Neuronal stem cell (in vitro differentiated cells): Measurements from ENCODE around the gene PSMB3.

ENCODE experiments used
- DNase-seq: peaks from one replicate; pipeline ENCODE4 v3.0.0-alpha.2; 2013; ENCODE audit warnings: low spot score
- H2AFZ ChIP-seq: one replicate; pipeline ENCODE4 v1.6.1; 2013; ENCODE audit warnings: mild to moderate bottlenecking, low read length, inconsistent platforms
- H2AK5ac ChIP-seq: 2 replicates; pipeline ENCODE4 v1.6.1; 2013; ENCODE audit warnings: low read depth, mild to moderate bottlenecking, inconsistent platforms, low read length, moderate library complexity, mixed read lengths
- H2BK120ac ChIP-seq: 2 replicates; pipeline ENCODE4 v1.6.1; 2013; ENCODE audit warnings: low read depth, mild to moderate bottlenecking, inconsistent platforms, low read length, moderate library complexity, mixed read lengths
- H2BK12ac ChIP-seq: one replicate; pipeline ENCODE4 v1.6.1; 2013; ENCODE audit warnings: low read length, inconsistent platforms
- H2BK15ac ChIP-seq: 2 replicates; pipeline ENCODE4 v1.6.1; 2013; ENCODE audit warnings: mild to moderate bottlenecking, low read length, inconsistent platforms, mixed read lengths
- H2BK5ac ChIP-seq: one replicate; pipeline ENCODE4 v1.6.1; 2013; ENCODE audit warnings: inconsistent platforms, mild to moderate bottlenecking, low read length, moderate library complexity
- H3K14ac ChIP-seq: one replicate; pipeline ENCODE4 v1.6.1; 2013; ENCODE audit warnings: low read length, inconsistent platforms
- H3K18ac ChIP-seq: 2 replicates; pipeline ENCODE4 v1.6.1; 2013; ENCODE audit warnings: low read length, inconsistent platforms
- H3K23ac ChIP-seq: 2 replicates; pipeline ENCODE4 v1.6.1; 2013; ENCODE audit warnings: low read depth, mild to moderate bottlenecking, mixed read lengths, low read length, inconsistent platforms; ENCODE audit not compliant: poor library complexity
- H3K27ac ChIP-seq: replicated peaks from 3 replicates; pipeline ENCODE4 v1.5.1; 2013; ENCODE audit warnings: low read length, inconsistent platforms
- H3K27me3 ChIP-seq, 3 experiments: 2 replicates each; pipeline ENCODE4 v1.6.1; 2013; ENCODE audit warnings: low read length in 3 of 3, mild to moderate bottlenecking in 2 of 3, inconsistent platforms in 1 of 3, low read depth in 1 of 3, mixed read lengths in 1 of 3, moderate library complexity in 1 of 3; ENCODE audit not compliant: control insufficient read depth in 3 of 3, insufficient read depth in 3 of 3
- H3K36me3 ChIP-seq, 2 donors: replicated peaks in 1 of 2; 2 replicates each; pipeline ENCODE4 v1.6.1; 2013; ENCODE audit warnings: low read length in 2 of 2; ENCODE audit not compliant: control insufficient read depth in 2 of 2, insufficient read depth in 2 of 2
- H3K4ac ChIP-seq: 2 replicates; pipeline ENCODE4 v1.6.1; 2013; ENCODE audit warnings: inconsistent platforms, mild to moderate bottlenecking, low read length, moderate library complexity
- H3K4me1 ChIP-seq, 2 donors: 1 replicate in 1 of 2; 2 replicates in 1 of 2; pipeline ENCODE4 v1.6.1; 2013; ENCODE audit warnings: low read length in 2 of 2, low read depth in 1 of 2; ENCODE audit not compliant: control insufficient read depth in 2 of 2, insufficient read depth in 1 of 2
- H3K4me2 ChIP-seq: one replicate; pipeline ENCODE4 v1.6.1; 2013; ENCODE audit warnings: mild to moderate bottlenecking, low read length, inconsistent platforms; ENCODE audit not compliant: insufficient read depth, poor library complexity, severe bottlenecking
- H3K4me3 ChIP-seq, 2 donors: 2 replicates each; pipeline ENCODE4 v1.5.1; 2013; ENCODE audit warnings: low read length in 2 of 2, mild to moderate bottlenecking in 2 of 2, inconsistent platforms in 1 of 2, moderate library complexity in 1 of 2
- H3K79me1 ChIP-seq: one replicate; pipeline ENCODE4 v1.6.1; 2013; ENCODE audit warnings: low read depth, mild to moderate bottlenecking, inconsistent platforms, low read length, moderate library complexity
- H3K9ac ChIP-seq: one replicate; pipeline ENCODE4 v1.6.1; 2013; ENCODE audit warnings: mild to moderate bottlenecking, low read depth, low read length, inconsistent platforms; ENCODE audit not compliant: poor library complexity
- H3K9me3 ChIP-seq, 2 donors: replicated peaks in 1 of 2; 2 replicates each; pipeline versions ENCODE3 to v1.6.1; 2013; ENCODE audit warnings: low read length in 2 of 2, mild to moderate bottlenecking in 2 of 2, inconsistent platforms in 1 of 2, low read depth in 1 of 2, mixed read lengths in 1 of 2, moderate library complexity in 1 of 2; ENCODE audit not compliant: control insufficient read depth in 2 of 2, insufficient read depth in 1 of 2
- H4K8ac ChIP-seq: one replicate; pipeline ENCODE4 v1.6.1; 2013; ENCODE audit warnings: low read depth, mild to moderate bottlenecking, inconsistent platforms, low read length, moderate library complexity
- H4K91ac ChIP-seq: one replicate; pipeline ENCODE4 v1.6.1; 2013; ENCODE audit warnings: low read length, low read depth, mild to moderate bottlenecking, inconsistent platforms; ENCODE audit not compliant: poor library complexity
- WGBS, 2 donors: extraction: QIAGEN DNeasy Blood & Tissue Kit; methylation state at CpG; one replicate each; pipeline ENCODE4 v1.1.7; 2013; ENCODE audit warnings: missing lambda C conversion rate in 2 of 2, mixed read lengths in 1 of 2; ENCODE audit not compliant: insufficient read length in 2 of 2, insufficient replicate concordance in 1 of 2; ENCODE audit errors: extremely low coverage in 2 of 2; 5-methylcytosine and 5-hydroxymethylcytosine counted together

The PSMB3 gene

GRCh38 chr17:38747463-38748148, 4.9 kb upstream of the PSMB3 start:
- H2BK5ac ChIP-seq: peak overlapping the region; percentile 96
- peak overlapping the region; percentile 85 for H3K14ac ChIP-seq
- peak overlapping the region; percentile 97 for H2BK15ac ChIP-seq
- no peaks in the 10 kb centered on the region for H3K27me3 ChIP-seq
- peak overlapping the region; percentile 29 for H4K8ac ChIP-seq
- peak overlapping the region; percentile 90 for H3K4me2 ChIP-seq
- H3K79me1 ChIP-seq: peaks cover 20% of the 10 kb centered on the region
- H3K4me3 ChIP-seq: peak overlapping the region; percentile 71 to 98
- peak overlapping the region; percentile 91 for H2AK5ac ChIP-seq
- no peaks in the 10 kb centered on the region for H3K9me3 ChIP-seq
- peaks cover 20 to 26% of the 10 kb centered on the region in 2 donors for H3K4me1 ChIP-seq
- peak overlapping the region; percentile 96 for H3K23ac ChIP-seq
- H3K36me3 ChIP-seq: peaks cover 5 to 19% of the 10 kb centered on the region in 2 donors
- peak overlapping the region; percentile 93 for H2BK120ac ChIP-seq
- no CpG with 5 or more reads among the region's 64 CpGs for WGBS, 2 donors
- H2AFZ ChIP-seq: peak overlapping the region; percentile 75
- H3K18ac ChIP-seq: peak overlapping the region; percentile 100
- peak overlapping the region; percentile 19 for H4K91ac ChIP-seq
- no peak overlapping the region for H2BK12ac ChIP-seq
- H3K27ac ChIP-seq: peak overlapping the region; percentile 84
- peak overlapping the region; percentile 81 for H3K4ac ChIP-seq
- DNase-seq: peak; percentile 54
- peak overlapping the region; percentile 99 for H3K9ac ChIP-seq

GRCh38 chr17:38748149-38748891, 4.2 kb upstream of the PSMB3 start, which contains the start of gene PCGF2:
Gene PCGF2, minus strand, starts transcription at chr17:38748336. Its CDS starts 7,934 bp downstream, at chr17:38740402.
- Histone ChIP-seq H3K27ac (peak within 1 kb of the TSS; percentile 84), H2AFZ (peak within 1 kb of the TSS; percentile 84)

GRCh38 chr17:38748892-38749222, 3.7 kb upstream of the PSMB3 start:
- no peaks in the 10 kb centered on the region for H3K27me3 ChIP-seq
- peak overlapping the region; percentile 20 for H4K91ac ChIP-seq
- peak overlapping the region; percentile 28 for H2BK15ac ChIP-seq
- H2BK12ac ChIP-seq: no peak overlapping the region
- peak overlapping the region; percentile 71 to 84 for H3K4me3 ChIP-seq
- H2AK5ac ChIP-seq: peak overlapping the region; percentile 95
- H3K18ac ChIP-seq: peak overlapping the region; percentile 97
- no peaks in the 10 kb centered on the region for H3K9me3 ChIP-seq
- WGBS, 2 donors: no CpG with 5 or more reads among the region's 32 CpGs
- H3K79me1 ChIP-seq: peaks cover 20% of the 10 kb centered on the region
- no peak overlapping the region for H4K8ac ChIP-seq
- peak overlapping the region; percentile 95 for H2BK5ac ChIP-seq
- H3K23ac ChIP-seq: no peak overlapping the region
- peak overlapping the region; percentile 83 for H3K27ac ChIP-seq
- peaks cover 15 to 22% of the 10 kb centered on the region in 2 donors for H3K4me1 ChIP-seq
- no peak for DNase-seq
- peak overlapping the region; percentile 90 for H3K4me2 ChIP-seq
- no peak overlapping the region for H2BK120ac ChIP-seq
- H3K14ac ChIP-seq: peak overlapping the region; percentile 33
- H2AFZ ChIP-seq: peak overlapping the region; percentile 84
- H3K36me3 ChIP-seq: peaks cover 2 to 12% of the 10 kb centered on the region in 2 donors
- H3K4ac ChIP-seq: no peak overlapping the region
- H3K9ac ChIP-seq: peak overlapping the region; percentile 91

More at GRCh38 chr17:38748149-38748891, 4.2 kb upstream of the PSMB3 start, which contains the start of gene PCGF2:
- Histone ChIP-seq H4K91ac (peak within 1 kb of the TSS; percentile 20), H3K9me3 (no peaks in the 10 kb centered on the region), H3K4me3 (peak within 1 kb of the TSS; percentile 71 to 98), H2AK5ac (peak within 1 kb of the TSS; percentile 95), H3K4ac (peak within 1 kb of the TSS; percentile 81), H2BK12ac (no peak within 1 kb of the TSS), H3K36me3 (peaks cover 4 to 13% of the 10 kb centered on the region in 2 donors), H2BK120ac (peak within 1 kb of the TSS; percentile 93), H3K9ac (peak within 1 kb of the TSS; percentile 99), H4K8ac (peak within 1 kb of the TSS; percentile 29), H2BK5ac (peak within 1 kb of the TSS; percentile 96), H3K23ac (peak within 1 kb of the TSS; percentile 96), H3K27me3 (no peaks in the 10 kb centered on the region), H2BK15ac (peak within 1 kb of the TSS; percentile 97), H3K79me1 (peaks cover 22% of the 10 kb centered on the region), H3K4me2 (peak within 1 kb of the TSS; percentile 90), H3K4me1 (peaks cover 17 to 23% of the 10 kb centered on the region in 2 donors), H3K14ac (peak within 1 kb of the TSS; percentile 85), H3K18ac (peak within 1 kb of the TSS; percentile 100)
- WGBS, 2 donors: no CpG with 5 or more reads among the region's 47 CpGs
- peak; percentile 93 for DNase-seq
